Hepatocyte (in vitro differentiated cells): ENCODE results near the gene USP32.

Experiments used
- CTCF ChIP-seq: fragments of 200-600 bp; sonication (generic); IDR thresholded peaks from 2 replicates; pipeline ENCODE4 v1.5.1; 2016; ENCODE audit warnings: antibody characterized with exemption, mild to moderate bottlenecking; ENCODE audit not compliant: poor library complexity
- EZH2phosphoT487 ChIP-seq: fragments of 200-600 bp; sonication (generic); IDR thresholded peaks from one replicate; pipeline ENCODE4 v1.6.1; 2018; ENCODE audit warnings: antibody characterized with exemption, mild to moderate bottlenecking, low read depth, moderate library complexity; ENCODE audit not compliant: unreplicated experiment, severe bottlenecking

GRCh38 chr17:60193482-60193881 is 198.5 kb downstream of the USP32 start:
- TF ChIP-seq CTCF: no peak
- no peak for TF ChIP-seq EZH2phosphoT487
